Mucosa of rectum (tissue), 2 donors: Measurements from ENCODE around the gene NBPF1.
"Not testable (repeated sequence)": the region's sequence is repeated elsewhere in the genome, so short reads cannot be mapped to it uniquely, and the experiment has no call there.

ENCODE experiments used
- H3K27ac ChIP-seq, 2 donors: one replicate each; pipeline ENCODE4 v1.7.0; 2013; ENCODE audit warnings: inconsistent platforms in 2 of 2, low read depth in 2 of 2, low read length in 2 of 2
- H3K27me3 ChIP-seq, 2 donors: one replicate each; pipeline ENCODE4 v1.7.0; 2013; ENCODE audit warnings: low read length in 2 of 2; ENCODE audit not compliant: control insufficient read depth in 2 of 2, insufficient read depth in 2 of 2
- H3K36me3 ChIP-seq, 2 donors: one replicate each; pipeline ENCODE4 v1.7.0; 2013; ENCODE audit warnings: low read length in 2 of 2; ENCODE audit not compliant: control insufficient read depth in 2 of 2, insufficient read depth in 2 of 2
- H3K4me1 ChIP-seq, 2 donors: one replicate each; pipeline ENCODE4 v1.7.0; 2013; ENCODE audit warnings: low read length in 2 of 2, mild to moderate bottlenecking in 1 of 2; ENCODE audit not compliant: control insufficient read depth in 2 of 2, insufficient read depth in 2 of 2
- H3K4me3 ChIP-seq, 2 donors: one replicate each; pipeline ENCODE4 v1.7.0; 2013; ENCODE audit warnings: low read length in 2 of 2
- H3K9ac ChIP-seq, 2 donors: one replicate each; pipeline ENCODE4 v1.7.0; 2013; ENCODE audit warnings: low read length in 2 of 2, low read depth in 1 of 2, mild to moderate bottlenecking in 1 of 2
- H3K9me3 ChIP-seq, 2 donors: one replicate each; pipeline ENCODE4 v1.7.0; 2013; ENCODE audit warnings: low read length in 2 of 2; ENCODE audit not compliant: control insufficient read depth in 2 of 2
- donor health status: healthy.
- donor health status: Normal muscosa, but diverticular disease.

NBPF1 gene

DNA sequence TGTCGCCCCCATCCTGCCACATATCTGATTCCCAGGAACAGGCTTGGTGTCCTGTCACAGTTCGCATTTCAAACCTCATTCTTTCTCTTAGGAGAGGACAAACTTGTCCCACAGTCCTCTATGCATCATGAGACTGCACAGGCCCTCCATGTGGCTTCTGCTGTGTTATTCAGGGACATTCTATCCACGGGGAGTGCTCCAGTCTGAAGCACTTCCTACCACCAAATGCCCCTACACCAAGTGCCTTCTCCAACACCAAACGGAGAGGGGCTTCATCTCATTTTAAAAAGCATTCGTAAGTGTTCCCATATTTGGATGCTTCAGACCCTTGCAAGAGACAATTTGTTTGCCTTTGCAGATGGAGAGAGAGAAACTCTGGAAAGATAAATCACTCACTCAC is 25.3 kb downstream of the NBPF1 start:
- not testable (repeated sequence) for H3K4me3 ChIP-seq, H3K27me3 ChIP-seq, H3K36me3 ChIP-seq, H3K9me3 ChIP-seq, H3K4me1 ChIP-seq, H3K9ac ChIP-seq, H3K27ac ChIP-seq

- H3K9ac ChIP-seq, H3K9me3 ChIP-seq, H3K36me3 ChIP-seq, H3K27me3 ChIP-seq, H3K4me3 ChIP-seq, H3K4me1 ChIP-seq, H3K27ac ChIP-seq: not testable (repeated sequence)
These were observed 25.7 kb downstream of the NBPF1 start for GRCh38 chr1:16587639-16588038.

- not testable (repeated sequence) for H3K36me3 ChIP-seq, H3K9ac ChIP-seq, H3K27me3 ChIP-seq, H3K4me1 ChIP-seq, H3K4me3 ChIP-seq, H3K9me3 ChIP-seq, H3K27ac ChIP-seq
These were observed 48.0 kb downstream of the NBPF1 start for GRCh38 chr1:16565324-16565723.

GRCh38 chr1:16561035-16561434 is 52.3 kb downstream of the NBPF1 start:
- not testable (repeated sequence) for H3K4me3 ChIP-seq, H3K27me3 ChIP-seq, H3K9me3 ChIP-seq, H3K27ac ChIP-seq, H3K4me1 ChIP-seq, H3K9ac ChIP-seq, H3K36me3 ChIP-seq

DNA sequence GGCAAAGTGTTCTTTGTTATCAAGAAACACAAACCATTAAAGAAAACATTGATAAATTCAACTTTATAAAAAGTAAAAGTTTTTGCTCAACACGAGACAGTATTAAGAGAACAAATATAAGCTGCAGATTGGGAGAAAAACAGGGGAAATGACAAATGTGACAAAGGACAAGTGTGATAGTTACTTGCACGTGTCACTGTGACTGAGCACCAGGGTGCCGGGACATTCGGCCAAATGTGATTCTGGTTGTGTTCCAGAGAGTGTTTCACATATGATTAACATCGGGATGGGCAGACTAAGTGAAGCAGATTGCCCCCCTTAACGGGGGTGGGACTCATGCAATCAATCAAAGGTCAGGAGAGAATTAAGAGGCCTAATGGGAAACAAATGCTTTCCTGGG is 52.9 kb downstream of the NBPF1 start:
- H3K27ac ChIP-seq, H3K4me1 ChIP-seq, H3K9me3 ChIP-seq, H3K9ac ChIP-seq, H3K4me3 ChIP-seq, H3K36me3 ChIP-seq, H3K27me3 ChIP-seq: not testable (repeated sequence)

GRCh38 chr1:16559688-16560087 is 53.7 kb downstream of the NBPF1 start:
- H3K4me3 ChIP-seq, H3K27me3 ChIP-seq, H3K9ac ChIP-seq, H3K9me3 ChIP-seq, H3K36me3 ChIP-seq, H3K4me1 ChIP-seq, H3K27ac ChIP-seq: not testable (repeated sequence)

DNA sequence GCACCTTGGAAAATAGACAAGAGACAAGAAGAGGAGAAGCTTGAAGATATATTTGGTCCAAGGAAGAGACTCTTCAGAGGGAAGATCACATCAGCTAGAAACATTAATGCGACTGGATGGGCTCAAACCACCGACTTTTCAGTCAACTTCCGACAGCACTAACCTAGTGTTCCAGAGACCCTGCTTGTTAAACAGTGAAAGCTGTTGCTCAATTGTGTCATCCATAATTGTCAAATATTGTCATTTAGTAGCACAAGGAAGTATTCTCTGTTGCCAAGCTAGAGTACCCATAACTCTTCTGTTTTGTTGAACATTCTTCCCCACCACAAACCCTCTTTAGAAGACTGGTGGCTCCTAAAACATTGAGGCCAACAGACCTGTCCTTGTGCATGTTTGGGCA is 56.3 kb downstream of the NBPF1 start:
- H3K9ac ChIP-seq, H3K4me1 ChIP-seq, H3K36me3 ChIP-seq, H3K27ac ChIP-seq, H3K4me3 ChIP-seq, H3K9me3 ChIP-seq, H3K27me3 ChIP-seq: not testable (repeated sequence)

DNA sequence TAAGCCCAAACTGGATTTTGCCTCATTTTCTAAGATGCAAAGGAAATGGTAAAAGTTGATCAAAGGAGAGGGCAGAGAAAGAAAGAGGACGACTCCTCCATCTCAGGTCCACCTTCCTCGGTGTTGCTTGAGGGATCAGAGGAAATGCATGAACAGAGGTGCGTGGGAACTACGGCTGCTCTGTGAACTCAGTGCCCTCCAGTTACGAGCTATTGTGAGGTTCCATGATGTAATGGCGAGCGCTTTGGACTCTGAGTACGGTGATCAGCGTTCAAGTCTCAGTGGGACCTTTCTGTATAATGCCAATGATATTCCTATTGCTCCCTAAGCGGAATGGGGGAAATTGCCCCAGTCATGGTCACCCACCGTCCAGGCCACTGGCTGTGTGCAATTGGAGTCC is 60.1 kb downstream of the NBPF1 start:
- not testable (repeated sequence) for H3K36me3 ChIP-seq, H3K4me1 ChIP-seq, H3K4me3 ChIP-seq, H3K9me3 ChIP-seq, H3K27me3 ChIP-seq, H3K27ac ChIP-seq, H3K9ac ChIP-seq

- H3K27ac ChIP-seq, H3K9me3 ChIP-seq, H3K4me1 ChIP-seq, H3K4me3 ChIP-seq, H3K27me3 ChIP-seq, H3K9ac ChIP-seq, H3K36me3 ChIP-seq: not testable (repeated sequence)
These were observed 63.0 kb downstream of the NBPF1 start for GRCh38 chr1:16550212-16550918.

GRCh38 chr1:16549545-16549944 is 63.8 kb downstream of the NBPF1 start:
- H3K9ac ChIP-seq, H3K27me3 ChIP-seq, H3K4me3 ChIP-seq, H3K9me3 ChIP-seq, H3K27ac ChIP-seq, H3K4me1 ChIP-seq, H3K36me3 ChIP-seq: not testable (repeated sequence)
